Mesendoderm (in vitro differentiated cells): ENCODE data around the gene RIOK3.

ENCODE experiments used
- DNase-seq: peaks from one replicate; pipeline ENCODE4 v3.0.0; 2013
- H2AK5ac ChIP-seq: 2 replicates; pipeline ENCODE4 v1.6.1; 2013; ENCODE audit warnings: low read length, inconsistent platforms
- H2BK120ac ChIP-seq: 2 replicates; pipeline ENCODE4 v1.6.1; 2013; ENCODE audit warnings: low read depth, mild to moderate bottlenecking, low read length, moderate library complexity, mixed read lengths
- H2BK15ac ChIP-seq: replicated peaks from 2 replicates; pipeline ENCODE4 v1.6.1; 2013; ENCODE audit warnings: low read depth, mild to moderate bottlenecking, moderate library complexity
- H2BK5ac ChIP-seq: 2 replicates; pipeline ENCODE4 v1.6.1; 2013; ENCODE audit warnings: low read length, inconsistent platforms
- H3K18ac ChIP-seq: 2 replicates; pipeline ENCODE4 v1.6.1; 2013; ENCODE audit warnings: mild to moderate bottlenecking, low read length, mixed read lengths
- H3K23ac ChIP-seq: one replicate; pipeline ENCODE4 v1.6.1; 2013; ENCODE audit warnings: low read length
- H3K27ac ChIP-seq: 2 replicates; pipeline ENCODE4 v1.5.1; 2013; ENCODE audit warnings: low read depth, mild to moderate bottlenecking, inconsistent platforms, low read length, moderate library complexity
- H3K27me3 ChIP-seq: 2 replicates; pipeline ENCODE4 v1.6.1; 2013; ENCODE audit warnings: low read length, control low read depth, mild to moderate bottlenecking, inconsistent platforms; ENCODE audit not compliant: insufficient read depth, poor library complexity
- H3K36me3 ChIP-seq: 2 replicates; pipeline ENCODE4 v1.6.1; 2013; ENCODE audit warnings: low read length, inconsistent platforms; ENCODE audit not compliant: control insufficient read depth, insufficient read depth
- H3K4ac ChIP-seq: one replicate; pipeline ENCODE4 v1.6.1; 2013; ENCODE audit warnings: low read depth, mild to moderate bottlenecking, low read length, moderate library complexity
- H3K4me1 ChIP-seq: 2 replicates; pipeline ENCODE4 v1.6.1; 2013; ENCODE audit warnings: low read depth, low read length, inconsistent platforms; ENCODE audit not compliant: control insufficient read depth
- H3K4me2 ChIP-seq: 2 replicates; pipeline ENCODE4 v1.6.1; 2013; ENCODE audit warnings: low read length
- H3K4me3 ChIP-seq: 2 replicates; pipeline ENCODE4 v1.5.1; 2013; ENCODE audit warnings: mild to moderate bottlenecking, low read length
- H3K56ac ChIP-seq: one replicate; pipeline ENCODE4 v1.6.1; 2013; ENCODE audit warnings: low read length
- H3K79me1 ChIP-seq: 2 replicates; pipeline ENCODE4 v1.6.1; 2013; ENCODE audit warnings: low read length, inconsistent platforms
- H3K79me2 ChIP-seq: 2 replicates; pipeline ENCODE4 v1.6.1; 2013; ENCODE audit warnings: mild to moderate bottlenecking, low read length; ENCODE audit not compliant: control insufficient read depth, insufficient read depth
- H3K9ac ChIP-seq: 2 replicates; pipeline ENCODE4 v1.6.1; 2013; ENCODE audit warnings: low read length, inconsistent platforms
- H4K5ac ChIP-seq: one replicate; pipeline ENCODE4 v1.6.1; 2013; ENCODE audit warnings: low read length
- H4K8ac ChIP-seq: one replicate; pipeline ENCODE4 v1.6.1; 2013; ENCODE audit warnings: low read depth, mild to moderate bottlenecking, control low read depth, low read length, moderate library complexity
- WGBS: extraction: QIAGEN DNeasy Blood & Tissue Kit; methylation state at CpG from one replicate; pipeline ENCODE4 v1.1.7; 2013; ENCODE audit warnings: low lambda C conversion rate, missing lambda C conversion rate; ENCODE audit not compliant: insufficient coverage; ENCODE audit errors: extremely low coverage; 5-methylcytosine and 5-hydroxymethylcytosine counted together

RIOK3 gene

GRCh38 chr18:23460285-23461273 lies 7.5 kb downstream of the RIOK3 start:
- no peak overlapping the region for H3K4me3 ChIP-seq
- peaks cover 11% of the 10 kb centered on the region for H3K79me1 ChIP-seq
- no peak overlapping the region for H3K18ac ChIP-seq
- no peak overlapping the region for H2BK15ac ChIP-seq
- no peak overlapping the region for H3K56ac ChIP-seq
- no peak overlapping the region for H3K4ac ChIP-seq
- H3K23ac ChIP-seq, result no peak overlapping the region
- DNase-seq, result no peak
- H3K27me3 ChIP-seq, result no peaks in the 10 kb centered on the region
- peaks cover 14% of the 10 kb centered on the region for H3K79me2 ChIP-seq
- no peak overlapping the region for H3K4me2 ChIP-seq
- H2BK120ac ChIP-seq, result no peak overlapping the region
- no peak overlapping the region for H2BK5ac ChIP-seq
- H2AK5ac ChIP-seq, result no peak overlapping the region
- H3K36me3 ChIP-seq, result peaks cover 5% of the 10 kb centered on the region
- no CpG with 5 or more reads among the region's 2 CpGs for WGBS
- H4K5ac ChIP-seq, result no peak overlapping the region
- H3K4me1 ChIP-seq, result no peaks in the 10 kb centered on the region
- no peak overlapping the region for H3K9ac ChIP-seq
- no peak overlapping the region for H3K27ac ChIP-seq
- no peak overlapping the region for H4K8ac ChIP-seq

DNA sequence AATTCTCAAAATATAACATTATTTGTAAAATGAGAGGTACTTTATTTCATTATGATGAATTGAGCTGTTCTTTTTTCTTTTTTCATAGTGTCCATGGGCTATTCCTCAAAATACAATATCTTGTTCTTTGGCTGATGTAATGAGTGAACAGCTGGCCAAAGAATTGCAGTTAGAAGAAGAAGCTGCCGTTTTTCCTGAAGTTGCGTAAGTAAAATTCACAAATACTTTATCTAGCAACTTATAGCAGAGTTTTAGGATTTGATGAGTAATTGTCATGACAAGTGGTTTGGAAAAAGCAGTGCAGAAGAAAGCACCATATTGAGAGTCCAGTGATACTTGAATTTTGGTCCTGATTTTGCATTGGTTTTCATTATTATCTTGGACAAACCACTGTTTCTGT lies 9.8 kb downstream of the RIOK3 start:
- Histone ChIP-seq H3K27ac (no peak overlapping the region), H3K4me1 (no peaks in the 10 kb centered on the region), H3K4me2 (no peak overlapping the region), H3K23ac (no peak overlapping the region), H2AK5ac (no peak overlapping the region), H3K4ac (no peak overlapping the region), H3K79me1 (peaks cover 11% of the 10 kb centered on the region), H2BK15ac (no peak overlapping the region), H2BK120ac (no peak overlapping the region), H4K5ac (no peak overlapping the region), H3K79me2 (peaks cover 13% of the 10 kb centered on the region), H3K4me3 (no peak overlapping the region), H3K27me3 (no peaks in the 10 kb centered on the region), H3K36me3 (peaks cover 5% of the 10 kb centered on the region), H3K56ac (no peak overlapping the region), H3K18ac (no peak overlapping the region), H3K9ac (no peak overlapping the region), H4K8ac (no peak overlapping the region), H2BK5ac (no peak overlapping the region)
- WGBS, result no CpG with 5 or more reads among the region's 2 CpGs
- no peak for DNase-seq

DNA sequence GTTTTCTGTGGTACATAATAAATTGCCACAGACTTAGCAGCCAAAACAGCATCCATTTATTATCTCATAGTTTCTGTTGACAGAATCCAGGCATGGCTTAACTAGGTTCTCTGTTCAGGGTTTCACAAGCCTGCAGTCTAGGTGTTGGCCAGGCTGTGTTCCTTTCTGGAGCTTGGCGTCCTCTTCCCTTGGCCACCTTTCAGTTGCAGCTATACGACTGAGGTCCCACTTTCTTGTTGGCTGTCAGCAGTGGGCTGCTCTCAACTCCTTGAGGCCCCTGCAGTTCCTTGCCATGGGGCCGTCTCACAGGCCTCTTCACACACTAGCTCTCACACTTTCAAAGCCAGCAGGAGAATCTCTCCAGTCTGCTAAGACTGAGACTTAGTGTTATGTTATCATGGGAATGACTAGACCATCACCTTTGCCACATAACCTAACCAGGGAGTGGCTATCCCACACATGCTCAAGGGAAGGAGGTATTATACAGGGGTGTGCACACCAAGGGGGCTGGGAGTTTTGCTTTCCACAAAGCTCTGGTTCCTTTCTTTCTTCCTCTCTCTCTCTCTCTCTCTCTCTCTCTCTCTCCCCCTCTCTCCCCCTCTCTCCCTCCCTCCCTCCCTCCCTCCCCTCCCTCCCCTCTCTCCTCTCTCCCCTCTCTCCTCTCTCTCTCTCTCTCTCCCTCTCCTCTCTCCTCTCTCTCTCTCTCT lies 15.8 kb downstream of the RIOK3 start:
- no peak for DNase-seq
- Histone ChIP-seq H4K5ac (no peak overlapping the region), H3K79me1 (no peaks in the 10 kb centered on the region), H3K79me2 (no peaks in the 10 kb centered on the region), H3K9ac (no peak overlapping the region), H3K4me3 (no peak overlapping the region), H3K4ac (no peak overlapping the region), H3K18ac (no peak overlapping the region), H2BK15ac (no peak overlapping the region), H3K23ac (no peak overlapping the region), H2BK5ac (no peak overlapping the region), H3K56ac (no peak overlapping the region), H4K8ac (no peak overlapping the region), H3K36me3 (peaks cover 7% of the 10 kb centered on the region), H2AK5ac (no peak overlapping the region), H3K27ac (no peak overlapping the region), H3K4me1 (no peaks in the 10 kb centered on the region), H2BK120ac (no peak overlapping the region), H3K27me3 (no peaks in the 10 kb centered on the region), H3K4me2 (no peak overlapping the region)
- no CpG with 5 or more reads among the region's 3 CpGs for WGBS

DNA sequence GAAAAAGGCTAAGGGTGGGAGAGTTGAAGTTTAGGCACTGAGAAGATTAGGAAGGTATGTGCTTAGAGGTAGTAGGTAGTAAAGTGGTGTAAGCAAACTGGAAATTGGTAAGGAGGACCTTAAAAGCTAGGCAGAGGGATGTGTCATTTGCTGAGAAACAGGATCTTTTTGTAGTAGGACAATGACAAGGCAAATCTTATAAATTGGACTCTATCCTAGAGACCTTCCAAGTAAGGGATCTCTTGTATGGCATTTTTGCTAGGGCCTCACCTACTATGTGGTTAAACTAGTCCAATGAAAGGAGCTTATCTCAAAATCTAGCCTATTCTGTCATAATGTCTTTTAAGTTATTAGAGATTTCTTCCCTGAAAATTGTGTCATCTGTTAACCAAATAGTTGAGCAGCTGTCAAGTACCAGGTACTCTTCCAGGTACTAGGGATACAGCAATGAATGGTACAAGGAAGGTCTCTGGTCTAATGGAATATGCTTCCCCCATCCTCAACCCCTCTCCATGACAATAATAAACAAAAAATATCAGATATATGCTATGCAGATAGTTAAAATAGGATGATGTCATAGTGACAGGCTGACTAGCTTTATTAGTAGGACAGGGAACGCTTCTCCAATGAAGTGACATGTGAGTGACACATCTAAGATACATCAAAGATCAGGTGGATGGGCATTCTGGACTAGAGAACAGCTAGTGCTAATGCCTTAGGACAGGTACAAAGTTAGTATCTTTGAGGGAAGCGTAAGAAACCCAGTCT lies 17.7 kb downstream of the RIOK3 start:
- Histone ChIP-seq H3K4me3 (no peak overlapping the region), H3K27ac (no peak overlapping the region), H3K36me3 (peaks cover 11% of the 10 kb centered on the region)

GRCh38 chr18:23471486-23471885 lies 18.4 kb downstream of the RIOK3 start:
- WGBS, result 100% methylated on average over 4 of the region's 6 CpGs
- Histone ChIP-seq H2BK120ac (no peak overlapping the region), H3K18ac (no peak overlapping the region), H3K36me3 (peaks cover 11% of the 10 kb centered on the region), H4K5ac (no peak overlapping the region), H2BK15ac (no peak overlapping the region), H3K27ac (no peak overlapping the region), H3K4me2 (no peak overlapping the region), H3K4me3 (no peak overlapping the region), H3K79me2 (no peaks in the 10 kb centered on the region), H3K4me1 (no peaks in the 10 kb centered on the region), H2BK5ac (no peak overlapping the region), H4K8ac (no peak overlapping the region), H3K9ac (no peak overlapping the region), H3K56ac (no peak overlapping the region), H3K23ac (no peak overlapping the region), H2AK5ac (no peak overlapping the region), H3K79me1 (no peaks in the 10 kb centered on the region), H3K27me3 (no peaks in the 10 kb centered on the region), H3K4ac (no peak overlapping the region)
- no peak for DNase-seq

More for the DNA sequence above, 17.7 kb downstream of the RIOK3 start:
- no CpG with 5 or more reads among the region's 2 CpGs for WGBS
- no peak overlapping the region for H3K23ac ChIP-seq
- H3K9ac ChIP-seq, result no peak overlapping the region
- no peak overlapping the region for H4K8ac ChIP-seq
- H3K56ac ChIP-seq, result no peak overlapping the region
- H3K79me2 ChIP-seq, result no peaks in the 10 kb centered on the region
- H3K4me1 ChIP-seq, result no peaks in the 10 kb centered on the region
- H2BK120ac ChIP-seq, result no peak overlapping the region
- H4K5ac ChIP-seq, result no peak overlapping the region
- no peak overlapping the region for H3K4me2 ChIP-seq
- no peak for DNase-seq
- H2BK15ac ChIP-seq, result no peak overlapping the region
- no peak overlapping the region for H2BK5ac ChIP-seq
- H2AK5ac ChIP-seq, result no peak overlapping the region
- no peaks in the 10 kb centered on the region for H3K27me3 ChIP-seq
- no peak overlapping the region for H3K4ac ChIP-seq
- H3K79me1 ChIP-seq, result no peaks in the 10 kb centered on the region
- no peak overlapping the region for H3K18ac ChIP-seq
